HG03025 (cell line): ENCODE data around the gene TTC28.

Experiments used
- ATAC-seq: cut with Tn5 transposase; IDR thresholded peaks from one replicate; pipeline ENCODE4 v1.9.1; 2021; ENCODE audit warnings: mild to moderate bottlenecking, moderate library complexity; ENCODE audit not compliant: unreplicated experiment, low FRiP score

TTC28 gene

GRCh38 chr22:28328756-28329155 lies 350.9 kb downstream of the TTC28 start:
- no peak for ATAC-seq

DNA sequence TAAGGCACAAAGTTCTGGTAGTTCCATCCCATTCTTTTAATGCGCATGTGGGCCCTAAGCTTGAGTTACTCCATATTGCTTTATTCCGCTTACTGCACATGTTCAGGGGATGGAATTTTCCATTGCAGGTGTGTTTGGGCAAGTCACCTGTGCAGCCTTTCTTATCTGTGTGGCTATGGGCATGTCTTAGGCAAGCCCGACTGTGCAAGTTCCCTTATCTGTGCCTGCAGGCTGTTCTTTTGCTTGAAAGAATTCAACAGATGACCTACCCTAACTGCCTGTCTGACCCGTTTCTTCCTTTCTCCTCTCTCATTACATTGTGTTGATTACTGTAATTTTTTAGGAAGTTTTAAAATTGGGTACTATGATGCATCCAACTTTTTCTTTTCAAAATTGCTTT lies 363.6 kb downstream of the TTC28 start:
- ATAC-seq = no peak

GRCh38 chr22:28314959-28315358 lies 364.7 kb downstream of the TTC28 start:
- no peak for ATAC-seq

DNA sequence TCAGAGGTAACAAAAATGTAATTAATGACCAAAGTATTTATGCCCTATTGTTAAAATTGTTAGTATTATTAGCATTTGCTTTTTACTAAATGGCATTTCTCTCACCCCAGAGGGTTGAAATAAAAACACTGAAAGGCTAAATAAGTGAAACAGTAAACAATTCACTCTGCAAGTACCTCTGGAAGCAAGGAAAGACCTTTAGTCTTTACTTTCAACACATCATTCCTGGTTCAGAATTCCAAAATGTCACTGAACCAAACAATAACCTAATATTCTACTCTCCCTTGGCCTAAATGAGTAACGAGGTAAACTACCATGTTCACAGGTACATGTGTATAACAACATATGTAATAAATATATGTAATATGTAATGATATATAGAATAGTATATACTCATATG lies 369.3 kb downstream of the TTC28 start:
- no peak for ATAC-seq

DNA sequence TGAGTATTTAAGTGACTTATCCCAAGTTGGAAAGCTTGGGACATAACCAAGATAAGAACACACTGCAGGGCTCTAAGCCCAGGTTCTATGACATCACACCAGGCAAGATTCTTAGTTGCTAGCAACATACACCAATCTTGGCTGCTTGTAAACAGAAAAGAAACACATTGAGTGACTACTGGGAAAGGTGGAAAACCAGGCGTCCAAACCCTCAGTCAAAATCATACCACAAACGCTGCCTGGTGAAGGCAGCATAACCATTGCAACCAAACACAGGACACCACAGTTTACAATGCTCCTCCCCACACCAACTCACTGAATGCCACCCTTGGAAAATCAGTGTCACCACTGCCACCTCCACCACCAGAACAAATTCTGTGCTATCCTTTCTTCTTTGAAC lies 379.9 kb downstream of the TTC28 start:
- ATAC-seq = no peak

- no peak for ATAC-seq
Measured at GRCh38 chr22:28299309-28299708, 380.3 kb downstream of the TTC28 start.

DNA sequence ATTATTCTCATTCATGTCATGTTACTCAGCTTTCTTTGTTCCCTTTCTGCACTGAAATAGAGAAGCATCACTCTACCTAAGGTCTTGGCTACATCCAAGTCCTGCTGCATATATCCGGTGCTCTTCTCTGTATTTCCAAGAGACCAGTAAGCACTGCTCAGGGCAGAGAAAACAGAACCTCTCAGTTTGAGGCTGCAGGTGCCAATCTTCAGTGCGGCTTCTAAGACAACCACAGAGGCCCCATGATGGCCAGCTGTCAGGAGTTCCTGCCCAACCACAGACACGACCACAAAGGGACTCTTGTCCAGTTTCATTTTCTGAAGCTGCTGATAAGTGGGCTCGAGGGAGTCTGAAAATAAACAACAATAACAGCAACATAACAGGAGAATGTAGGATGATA lies 382.1 kb downstream of the TTC28 start:
- peak; percentile 53 for ATAC-seq

DNA sequence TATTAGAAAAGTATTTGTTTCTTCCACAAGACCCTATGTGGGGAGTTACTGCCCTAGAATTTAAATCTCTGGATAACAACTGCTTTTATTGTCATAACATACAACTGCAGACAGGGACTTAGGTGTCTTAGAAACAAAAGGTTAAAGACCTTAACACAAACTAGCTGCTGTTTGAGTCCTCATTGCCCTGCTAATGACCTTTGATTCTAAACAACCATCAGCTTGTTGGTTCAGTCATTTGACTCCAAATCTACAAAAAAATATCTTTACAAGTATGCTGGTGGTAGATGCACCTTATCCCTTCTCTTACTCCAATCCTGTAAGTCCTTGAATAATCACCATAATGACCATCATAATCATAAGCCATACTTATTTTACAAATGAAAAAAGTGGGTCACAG lies 383.2 kb downstream of the TTC28 start:
- no peak for ATAC-seq

DNA sequence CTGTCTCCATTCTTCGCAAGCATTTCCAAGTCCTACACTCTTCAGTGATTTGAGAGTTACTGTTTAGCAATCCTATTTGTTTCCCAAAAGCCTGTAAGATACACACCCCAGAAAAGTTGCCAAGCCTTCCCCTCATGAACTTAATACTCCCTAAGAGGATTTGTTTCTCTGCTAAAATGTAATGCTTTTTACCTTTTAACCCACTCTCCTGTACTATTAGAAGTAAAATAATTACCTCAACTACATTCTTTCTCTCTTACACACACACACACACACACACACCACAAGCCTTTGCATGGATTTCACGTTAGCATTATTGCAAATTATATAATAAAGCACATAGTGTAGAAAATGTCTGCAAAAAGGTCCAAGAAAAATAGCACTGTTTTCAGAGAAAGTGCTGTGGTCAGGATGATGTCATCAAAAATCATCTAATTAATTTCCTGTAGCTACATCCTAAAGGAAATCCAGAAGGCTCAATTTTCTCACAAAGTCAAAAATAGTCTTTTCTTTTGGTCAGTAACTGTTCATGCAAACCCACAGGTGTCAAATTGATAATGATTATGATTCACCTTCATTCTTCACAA lies 396.5 kb downstream of the TTC28 start:
- ATAC-seq = no peak

- no peak for ATAC-seq
Measured at GRCh38 chr22:28282405-28283067, 397.1 kb downstream of the TTC28 start.

- no peak for ATAC-seq
Measured at GRCh38 chr22:28279888-28280287, 399.8 kb downstream of the TTC28 start.

- no peak for ATAC-seq
Measured at GRCh38 chr22:28269277-28269676, 410.4 kb downstream of the TTC28 start.

- ATAC-seq = no peak
Measured at GRCh38 chr22:28268850-28269249, 410.8 kb downstream of the TTC28 start.

DNA sequence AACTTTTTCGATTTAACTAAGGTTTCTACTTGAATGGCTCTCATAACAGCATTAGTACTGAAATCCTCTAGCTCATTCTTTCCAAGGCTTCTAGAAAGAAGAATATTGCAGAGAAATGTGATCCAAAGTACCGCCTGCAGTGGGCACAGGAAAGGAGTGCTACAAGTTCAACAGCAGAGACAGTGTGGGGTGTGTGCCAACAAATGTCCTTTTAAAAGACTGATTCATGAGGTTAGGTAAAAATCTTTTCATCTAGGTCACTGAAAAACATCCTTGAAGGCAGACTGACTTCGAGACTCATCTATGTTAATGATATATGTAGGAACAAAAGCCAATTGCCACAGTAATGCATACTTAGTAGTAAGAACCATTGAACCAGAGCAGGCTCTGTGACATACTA lies 411.5 kb downstream of the TTC28 start:
- ATAC-seq = no peak

DNA sequence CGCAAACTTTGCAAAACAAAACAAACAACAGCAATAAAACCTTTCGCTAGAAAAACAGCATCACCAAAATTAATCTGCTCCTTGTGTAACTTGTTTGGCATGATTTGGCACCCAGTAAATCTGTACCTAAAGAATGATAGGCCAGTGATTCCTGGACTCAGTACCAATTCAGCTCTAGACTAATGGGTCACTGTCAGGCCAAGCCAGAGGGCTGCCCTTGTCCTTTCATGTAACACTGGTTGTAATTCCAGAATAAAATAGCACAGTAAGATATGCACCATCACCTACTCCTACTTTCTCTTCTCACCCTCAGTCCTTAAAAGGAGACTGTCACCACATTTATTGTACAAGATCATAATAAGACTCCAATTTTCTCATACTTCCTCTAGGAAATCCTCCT lies 419.0 kb downstream of the TTC28 start:
- no peak for ATAC-seq

GRCh38 chr22:28259774-28260312 lies 419.8 kb downstream of the TTC28 start:
- ATAC-seq = no peak

DNA sequence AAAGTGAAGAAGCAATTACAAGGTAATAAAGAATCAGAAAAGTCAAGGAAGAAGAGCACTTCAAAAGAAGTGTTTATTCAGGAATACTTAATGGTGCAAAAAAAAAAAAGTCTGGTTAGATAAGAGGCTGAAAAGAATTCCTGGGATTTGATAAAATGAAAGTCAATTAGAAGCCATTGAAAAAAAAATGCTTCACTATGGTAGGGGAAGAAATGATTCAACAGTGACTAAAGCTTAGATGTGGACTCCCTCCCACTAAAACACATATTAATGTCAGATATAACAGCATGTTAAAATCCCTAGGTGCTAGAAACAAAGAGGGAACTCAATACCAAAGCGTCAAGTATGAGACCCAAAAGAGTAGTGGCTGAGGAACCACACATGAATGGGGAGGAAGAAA lies 425.2 kb downstream of the TTC28 start:
- no peak for ATAC-seq

DNA sequence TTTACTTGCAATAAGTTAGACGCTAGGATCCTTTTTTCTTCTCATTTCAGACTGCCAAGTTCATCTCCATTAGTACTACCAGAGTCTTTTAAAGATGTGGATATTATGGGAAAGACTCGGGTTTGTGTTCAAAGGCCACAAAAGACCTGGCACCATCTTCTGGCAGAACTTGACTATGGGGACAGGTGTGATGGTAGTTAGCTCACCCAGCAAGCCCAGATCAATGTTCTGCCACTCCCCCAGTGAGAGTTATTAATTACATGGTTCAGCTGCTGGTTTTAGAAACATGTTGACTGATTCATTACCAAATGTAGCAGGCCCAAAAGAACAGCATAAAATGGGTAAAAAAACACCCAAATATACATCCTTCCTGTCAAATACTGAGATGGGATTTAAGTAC lies 427.1 kb downstream of the TTC28 start:
- ATAC-seq = no peak

GRCh38 chr22:28250036-28250695 lies 429.5 kb downstream of the TTC28 start:
- ATAC-seq = no peak

GRCh38 chr22:28249402-28249801 lies 430.2 kb downstream of the TTC28 start:
- no peak for ATAC-seq

GRCh38 chr22:28247667-28248363 lies 431.8 kb downstream of the TTC28 start:
- no peak for ATAC-seq
